GM10266 (cell line): ENCODE data around the gene DIAPH2.

Experiments used
- DNase-seq: peaks from one replicate; pipeline ENCODE4 v3.0.0; 2012; ENCODE audit errors: extremely low spot score
- CTCF ChIP-seq: IDR thresholded peaks from 2 replicates; pipeline ENCODE4 v1.5.1; 2012; ENCODE audit warnings: mild to moderate bottlenecking, low read depth; ENCODE audit not compliant: control insufficient read depth, insufficient read depth; ENCODE audit errors: missing control alignments

DIAPH2 gene

GRCh38 chrX:97594646-97595224, 910.1 kb downstream of the DIAPH2 start:
- no peak for TF ChIP-seq CTCF
- DNase-seq = no peak

- no peak for TF ChIP-seq CTCF
- DNase-seq = no peak
Measured at GRCh38 chrX:97597954-97598353, 913.3 kb downstream of the DIAPH2 start.

- no peak for TF ChIP-seq CTCF
Measured at GRCh38 chrX:97602465-97603258, 918.0 kb downstream of the DIAPH2 start.

GRCh38 chrX:97605271-97605670, 920.6 kb downstream of the DIAPH2 start:
- TF ChIP-seq CTCF = no peak
- no peak for DNase-seq

More at GRCh38 chrX:97602465-97603258, 918.0 kb downstream of the DIAPH2 start:
- no peak for DNase-seq

GRCh38 chrX:97609357-97609756, 924.7 kb downstream of the DIAPH2 start:
- no peak for DNase-seq
- no peak for TF ChIP-seq CTCF

GRCh38 chrX:97609938-97610337, 925.3 kb downstream of the DIAPH2 start:
- TF ChIP-seq CTCF = no peak
- DNase-seq = no peak

GRCh38 chrX:97616883-97617530, 932.4 kb downstream of the DIAPH2 start:
- no peak for TF ChIP-seq CTCF
- DNase-seq = peak; percentile 4
